ENCODE results near the gene LAMB2. TPM values are rescaled to one million over a fixed set of nuclear protein-coding genes. Genes with fewer than 3 reads are reported as not detected.

LAMB2 gene
- 119 and 120 TPM in 2 replicates for total RNA-seq

GRCh38 chr3:49132437-49133225, at the start of gene LAMB2:
LAMB2 (minus strand) TSS chr3:49133050; CDS start chr3:49132867, 183 bp downstream.

GRCh38 chr3:49171119-49171774, 38.4 kb upstream of the LAMB2 start, which contains the start of gene KLHDC8B:
KLHDC8B (plus strand) TSS chr3:49171598; CDS start chr3:49172770, 1,172 bp downstream.

GRCh38 chr3:49165771-49166751, 33.2 kb upstream of the LAMB2 start, which contains the start of gene CCDC71:
CCDC71 (minus strand) TSS chr3:49166331; CDS start chr3:49164208, 2,123 bp downstream.

GRCh38 chr3:49120438-49121131, 12.3 kb downstream of the LAMB2 start, which contains the start of gene USP19:
USP19 (minus strand) TSS chr3:49120823; CDS start chr3:49119145, 1,678 bp downstream.

GRCh38 chr3:49104427-49105291, 28.2 kb downstream of the LAMB2 start, which contains the start of gene QARS1:
QARS1 (minus strand) TSS chr3:49104757; CDS start chr3:49104733, 24 bp downstream.

GRCh38 chr3:49093853-49094767, 38.7 kb downstream of the LAMB2 start, which contains the start of gene QRICH1:
QRICH1 (minus strand) TSS chr3:49094071; CDS start chr3:49077017, 17,054 bp downstream.

Other genes starting within 250 kb of the LAMB2 start
- gene SLC25A20, start 234.2 kb downstream of the LAMB2 start, total RNA-seq, result 8.1 and 15.5 TPM in 2 replicates
- 51.1 and 69.0 TPM in 2 replicates for gene ARIH2, start 214.2 kb downstream of the LAMB2 start, total RNA-seq
- 2.2 and 3.5 TPM in 2 replicates for gene P4HTM, start 142.8 kb downstream of the LAMB2 start, total RNA-seq
- gene WDR6, start 125.7 kb downstream of the LAMB2 start, total RNA-seq, result 43.7 and 44.7 TPM in 2 replicates
- 67.4 and 78.1 TPM in 2 replicates for gene DALRD3, start 114.5 kb downstream of the LAMB2 start, total RNA-seq
- 163 and 199 TPM in 2 replicates for gene NDUFAF3, start 110.9 kb downstream of the LAMB2 start, total RNA-seq
- gene IMPDH2, start 103.7 kb downstream of the LAMB2 start, total RNA-seq, result 254 and 314 TPM in 2 replicates
- 53.3 and 54.4 TPM in 2 replicates for gene QRICH1, start 39.0 kb downstream of the LAMB2 start, total RNA-seq
- gene QARS1, start 28.3 kb downstream of the LAMB2 start, total RNA-seq, result 203 and 241 TPM in 2 replicates
- 35.6 and 39.5 TPM in 2 replicates for gene USP19, start 12.2 kb downstream of the LAMB2 start, total RNA-seq
- 29.8 and 47.6 TPM in 2 replicates for gene CCDC71, start 33.3 kb upstream of the LAMB2 start, total RNA-seq
- 20.1 and 28.8 TPM in 2 replicates for gene KLHDC8B, start 38.5 kb upstream of the LAMB2 start, total RNA-seq
- 0.70 and 1.0 TPM in 2 replicates for gene C3orf62, start 144.2 kb upstream of the LAMB2 start, total RNA-seq
- 8.3 and 10.0 TPM in 2 replicates for gene USP4, start 207.0 kb upstream of the LAMB2 start, total RNA-seq
- gene GPX1, start 225.3 kb upstream of the LAMB2 start, total RNA-seq, result 510 and 536 TPM in 2 replicates